Astrocyte of the spinal cord (primary cell): ENCODE measurements around the gene CMTM8.

Source experiments
- DNase-seq: peaks from one replicate; pipeline ENCODE4 v3.0.0; 2011; ENCODE audit warnings: low read depth, low spot score
- H3K4me3 ChIP-seq: 2 replicates; pipeline ENCODE4 v1.5.1; 2011; ENCODE audit warnings: low read depth, mild to moderate bottlenecking, low read length, moderate library complexity
- CTCF ChIP-seq: IDR thresholded peaks from 2 replicates; pipeline ENCODE4 v1.5.1; 2012; ENCODE audit warnings: low read depth, mild to moderate bottlenecking, low read length, inconsistent platforms
- in situ Hi-C: cut with HindIII; loops from 2 replicates; pipeline ENCODE4 v1.10.0; 2017; ENCODE audit warnings: low sequenced_read_pairs

CMTM8 gene

GRCh38 chr3:32401556-32402081, 163.1 kb downstream of the CMTM8 start:
- peak; percentile 81 for DNase-seq
- no peak for TF ChIP-seq CTCF
- in situ Hi-C loops = no loop called here
- H3K4me3 ChIP-seq = peak overlapping the region; percentile 28

- DNase-seq = no peak
Measured at GRCh38 chr3:32403663-32404062, 165.2 kb downstream of the CMTM8 start.

DNA sequence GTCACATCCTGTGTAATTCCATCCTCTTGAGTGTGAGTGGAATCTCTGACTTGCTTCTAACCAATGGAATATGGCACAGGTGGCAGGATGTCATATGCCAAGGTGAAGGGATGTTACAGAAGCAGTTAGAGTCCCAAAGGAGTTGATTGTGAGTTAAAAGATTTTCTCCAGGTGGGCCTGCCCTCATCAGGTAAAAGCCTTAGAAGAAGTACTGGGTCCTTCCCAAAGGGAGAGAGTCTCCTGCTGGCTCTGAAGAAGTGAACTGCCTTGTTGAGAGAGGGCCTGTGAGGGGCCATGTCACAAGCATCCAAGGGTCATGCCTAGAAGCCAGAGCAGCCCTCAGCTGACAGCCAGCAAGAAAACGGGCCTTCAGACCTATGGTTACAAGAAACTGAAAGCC, 166.2 kb downstream of the CMTM8 start:
- in situ Hi-C loops = no loop called here
- no peak for TF ChIP-seq CTCF
- no peak overlapping the region for H3K4me3 ChIP-seq
- DNase-seq = no peak

More at GRCh38 chr3:32403663-32404062, 165.2 kb downstream of the CMTM8 start:
- TF ChIP-seq CTCF = no peak
- no peak overlapping the region for H3K4me3 ChIP-seq
- in situ Hi-C loops = no loop called here

DNA sequence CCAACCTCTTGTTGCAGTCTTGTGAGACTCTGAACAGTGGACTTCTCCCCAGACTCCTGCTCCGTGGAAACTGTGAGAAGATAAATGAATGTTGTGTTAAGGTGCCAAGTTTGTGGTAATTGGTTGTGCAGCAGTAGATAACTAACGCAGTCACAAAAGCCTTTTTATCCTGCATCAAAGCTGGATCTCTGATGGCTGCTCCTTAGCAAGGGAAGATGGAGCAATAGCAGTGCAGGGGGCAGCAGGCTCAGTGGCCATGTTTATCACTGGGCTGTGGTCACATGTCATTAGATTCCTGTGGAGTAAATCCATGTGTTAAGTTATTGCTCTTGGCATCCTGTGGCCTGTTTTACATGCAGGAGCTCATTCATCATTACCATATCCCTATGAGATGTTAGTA, 166.7 kb downstream of the CMTM8 start:
- in situ Hi-C loops = no loop called here
- no peak for TF ChIP-seq CTCF
- no peak overlapping the region for H3K4me3 ChIP-seq
- peak; percentile 47 for DNase-seq

DNA sequence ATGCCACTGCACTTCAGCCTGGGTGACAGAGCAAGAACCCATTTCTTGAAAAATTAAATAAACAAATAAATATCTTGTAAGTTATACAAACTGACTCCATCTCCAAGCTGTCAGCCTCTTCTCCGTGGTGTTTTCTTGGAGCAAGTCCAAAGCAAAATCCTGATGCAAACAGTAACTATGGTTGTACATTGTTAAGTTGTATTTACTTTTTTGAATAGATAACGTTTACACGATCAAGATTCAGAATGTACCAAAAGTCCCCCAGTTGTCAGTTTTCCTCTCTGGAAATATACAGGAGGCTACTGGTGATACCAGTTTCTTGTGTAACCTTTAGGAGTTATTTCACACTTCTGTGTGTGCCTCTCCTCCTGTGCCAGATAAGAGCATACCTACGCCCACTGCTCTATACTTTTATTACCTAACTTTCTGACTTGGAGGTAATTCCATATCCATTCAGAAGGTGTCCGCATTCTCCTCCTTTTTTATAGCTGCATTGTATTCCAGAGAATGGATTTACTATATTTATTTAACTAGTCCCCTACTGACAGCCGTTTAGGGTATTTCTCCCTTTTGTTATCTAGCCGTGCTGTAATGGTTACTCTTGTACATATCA, 167.3 kb downstream of the CMTM8 start:
- in situ Hi-C loops = no loop called here
- TF ChIP-seq CTCF = no peak
- no peak overlapping the region for H3K4me3 ChIP-seq
- no peak for DNase-seq

GRCh38 chr3:32406486-32407408, 168.3 kb downstream of the CMTM8 start:
- in situ Hi-C loops = no loop called here
- no peak for TF ChIP-seq CTCF
- H3K4me3 ChIP-seq = no peak overlapping the region

More at GRCh38 chr3:32406486-32407408, 168.3 kb downstream of the CMTM8 start:
- no peak for DNase-seq
